ENCODE data around the gene AGRN. TPM values are rescaled to one million over a fixed set of nuclear protein-coding genes. Genes with fewer than 3 reads are reported as not detected.

Gene AGRN
- total and polyA plus RNA-seq, 4 donors, result 1.8 to 22.4 (median 16.9) TPM

GRCh38 chr1:1047963-1048362 lies 28.0 kb downstream of the AGRN start:
- Histone ChIP-seq H3K27ac (ENCODE audit: low read depth in 1 of 2, low read length in 2 of 2) (no peak overlapping the region), H3K4me3 (ENCODE audit: low read depth in 1 of 3, low read length in 3 of 3) (no peak overlapping the region), H3K36me3 (ENCODE audit: control insufficient read depth in 4 of 4, insufficient read depth in 3 of 4, low read depth in 1 of 4, low read length in 3 of 4) (peaks cover 0 to 33% (median 8%) of the 10 kb centered on the region in 4 donors), H3K27me3 (ENCODE audit: control insufficient read depth in 4 of 4, insufficient read depth in 4 of 4, low read length in 3 of 4) (no peaks in the 10 kb centered on the region), H3K9me3 (ENCODE audit: control insufficient read depth in 4 of 4, low read length in 3 of 4) (no peaks in the 10 kb centered on the region), H3K4me1 (ENCODE audit: control insufficient read depth in 4 of 4, insufficient read depth in 4 of 4, low read length in 3 of 4) (no peaks in the 10 kb centered on the region), H3K9ac (ENCODE audit: low read depth in 1 of 2, low read length in 2 of 2) (no peak overlapping the region)
- DNase-seq (ENCODE audit: low spot score), result no peak
- no peak for TF ChIP-seq NR2F2 (IDR thresholded peaks at IDR 0.05)
- TF ChIP-seq HNF4A (conservative IDR thresholded peaks at IDR 0.05), result no peak
- no peak for TF ChIP-seq GABPA (IDR thresholded peaks at IDR 0.05 in 1 of 2, conservative IDR thresholded peaks at IDR 0.05 in 1 of 2)
- TF ChIP-seq, protein P1, sequence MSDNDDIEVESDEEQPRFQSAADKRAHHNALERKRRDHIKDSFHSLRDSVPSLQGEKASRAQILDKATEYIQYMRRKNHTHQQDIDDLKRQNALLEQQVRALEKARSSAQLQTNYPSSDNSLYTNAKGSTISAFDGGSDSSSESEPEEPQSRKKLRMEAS (IDR thresholded peaks at IDR 0.05), result no peak
- no peak for TF ChIP-seq YY1 (IDR thresholded peaks at IDR 0.05)
- TF ChIP-seq, protein P2, sequence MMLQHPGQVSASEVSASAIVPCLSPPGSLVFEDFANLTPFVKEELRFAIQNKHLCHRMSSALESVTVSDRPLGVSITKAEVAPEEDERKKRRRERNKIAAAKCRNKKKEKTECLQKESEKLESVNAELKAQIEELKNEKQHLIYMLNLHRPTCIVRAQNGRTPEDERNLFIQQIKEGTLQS (IDR thresholded peaks at IDR 0.05), result no peak
- no peak for TF ChIP-seq JUND (IDR thresholded peaks at IDR 0.05)
- no peak for TF ChIP-seq TAF1 (conservative IDR thresholded peaks at IDR 0.05)
- no peak for TF ChIP-seq RAD21 (IDR thresholded peaks at IDR 0.05)
- WGBS, result 94% methylated on average over 25 of the region's 25 CpGs

DNA sequence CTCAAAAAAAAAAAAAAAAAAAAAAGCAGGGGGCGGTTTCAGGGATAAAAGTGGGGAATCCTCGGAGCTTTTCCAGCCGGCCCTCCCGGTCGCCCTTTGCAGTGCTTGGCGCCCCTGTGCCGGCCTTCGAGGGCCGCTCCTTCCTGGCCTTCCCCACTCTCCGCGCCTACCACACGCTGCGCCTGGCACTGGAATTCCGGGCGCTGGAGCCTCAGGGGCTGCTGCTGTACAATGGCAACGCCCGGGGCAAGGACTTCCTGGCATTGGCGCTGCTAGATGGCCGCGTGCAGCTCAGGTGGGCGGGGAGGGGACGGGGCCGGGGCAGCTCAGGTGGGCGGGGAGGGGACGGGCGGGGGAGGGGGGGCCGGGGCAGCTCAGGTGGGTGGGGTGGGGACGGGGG lies 28.8 kb downstream of the AGRN start:
- no peak overlapping the region for H3K4me3 ChIP-seq (ENCODE audit: low read depth in 1 of 3, low read length in 3 of 3)
- H3K27me3 ChIP-seq (ENCODE audit: control insufficient read depth in 4 of 4, insufficient read depth in 4 of 4, low read length in 3 of 4), result no peaks in the 10 kb centered on the region
- 90% methylated on average over 28 of the region's 28 CpGs for WGBS
- no peak for TF ChIP-seq SP1 (IDR thresholded peaks at IDR 0.05)
- no peak for TF ChIP-seq HNF4A (conservative IDR thresholded peaks at IDR 0.05)
- TF ChIP-seq HNF4G (IDR thresholded peaks at IDR 0.05), result no peak
- TF ChIP-seq, protein P3, sequence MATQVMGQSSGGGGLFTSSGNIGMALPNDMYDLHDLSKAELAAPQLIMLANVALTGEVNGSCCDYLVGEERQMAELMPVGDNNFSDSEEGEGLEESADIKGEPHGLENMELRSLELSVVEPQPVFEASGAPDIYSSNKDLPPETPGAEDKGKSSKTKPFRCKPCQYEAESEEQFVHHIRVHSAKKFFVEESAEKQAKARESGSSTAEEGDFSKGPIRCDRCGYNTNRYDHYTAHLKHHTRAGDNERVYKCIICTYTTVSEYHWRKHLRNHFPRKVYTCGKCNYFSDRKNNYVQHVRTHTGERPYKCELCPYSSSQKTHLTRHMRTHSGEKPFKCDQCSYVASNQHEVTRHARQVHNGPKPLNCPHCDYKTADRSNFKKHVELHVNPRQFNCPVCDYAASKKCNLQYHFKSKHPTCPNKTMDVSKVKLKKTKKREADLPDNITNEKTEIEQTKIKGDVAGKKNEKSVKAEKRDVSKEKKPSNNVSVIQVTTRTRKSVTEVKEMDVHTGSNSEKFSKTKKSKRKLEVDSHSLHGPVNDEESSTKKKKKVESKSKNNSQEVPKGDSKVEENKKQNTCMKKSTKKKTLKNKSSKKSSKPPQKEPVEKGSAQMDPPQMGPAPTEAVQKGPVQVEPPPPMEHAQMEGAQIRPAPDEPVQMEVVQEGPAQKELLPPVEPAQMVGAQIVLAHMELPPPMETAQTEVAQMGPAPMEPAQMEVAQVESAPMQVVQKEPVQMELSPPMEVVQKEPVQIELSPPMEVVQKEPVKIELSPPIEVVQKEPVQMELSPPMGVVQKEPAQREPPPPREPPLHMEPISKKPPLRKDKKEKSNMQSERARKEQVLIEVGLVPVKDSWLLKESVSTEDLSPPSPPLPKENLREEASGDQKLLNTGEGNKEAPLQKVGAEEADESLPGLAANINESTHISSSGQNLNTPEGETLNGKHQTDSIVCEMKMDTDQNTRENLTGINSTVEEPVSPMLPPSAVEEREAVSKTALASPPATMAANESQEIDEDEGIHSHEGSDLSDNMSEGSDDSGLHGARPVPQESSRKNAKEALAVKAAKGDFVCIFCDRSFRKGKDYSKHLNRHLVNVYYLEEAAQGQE (IDR thresholded peaks at IDR 0.05), result no peak
- no peak for TF ChIP-seq FOXA1 (IDR thresholded peaks at IDR 0.05)
- H3K36me3 ChIP-seq (ENCODE audit: control insufficient read depth in 4 of 4, insufficient read depth in 3 of 4, low read depth in 1 of 4, low read length in 3 of 4), result peaks cover 0 to 31% (median 9%) of the 10 kb centered on the region in 4 donors
- no peak overlapping the region for H3K27ac ChIP-seq (ENCODE audit: low read depth in 1 of 2, low read length in 2 of 2)
- H3K4me1 ChIP-seq (ENCODE audit: control insufficient read depth in 4 of 4, insufficient read depth in 4 of 4, low read length in 3 of 4), result no peaks in the 10 kb centered on the region
- H3K9me3 ChIP-seq (ENCODE audit: control insufficient read depth in 4 of 4, low read length in 3 of 4), result no peaks in the 10 kb centered on the region
- no peak overlapping the region for H3K9ac ChIP-seq (ENCODE audit: low read depth in 1 of 2, low read length in 2 of 2)
- DNase-seq (ENCODE audit: low spot score), result no peak

- Histone ChIP-seq H3K4me1 (ENCODE audit: control insufficient read depth in 4 of 4, insufficient read depth in 4 of 4, low read length in 3 of 4) (no peaks in the 10 kb centered on the region), H3K4me3 (ENCODE audit: low read depth in 1 of 3, low read length in 3 of 3) (no peak overlapping the region), H3K36me3 (ENCODE audit: control insufficient read depth in 4 of 4, insufficient read depth in 3 of 4, low read depth in 1 of 4, low read length in 3 of 4) (peaks cover 0 to 35% (median 6%) of the 10 kb centered on the region in 4 donors), H3K27ac (ENCODE audit: low read depth in 1 of 2, low read length in 2 of 2) (no peak overlapping the region), H3K9me3 (ENCODE audit: control insufficient read depth in 4 of 4, low read length in 3 of 4) (no peaks in the 10 kb centered on the region), H3K27me3 (ENCODE audit: control insufficient read depth in 4 of 4, insufficient read depth in 4 of 4, low read length in 3 of 4) (no peaks in the 10 kb centered on the region), H3K9ac (ENCODE audit: low read depth in 1 of 2, low read length in 2 of 2) (no peak overlapping the region)
- DNase-seq (ENCODE audit: low spot score), result no peak
- 93% methylated on average over 57 of the region's 57 CpGs for WGBS
- TF ChIP-seq RXRA (IDR thresholded peaks at IDR 0.05) (no peak), GABPA (IDR thresholded peaks at IDR 0.05 in 1 of 2, conservative IDR thresholded peaks at IDR 0.05 in 1 of 2) (no peak), ZBTB33 (IDR thresholded peaks at IDR 0.05) (no peak), HNF4A (conservative IDR thresholded peaks at IDR 0.05) (no peak)
- TF ChIP-seq, protein P4, sequence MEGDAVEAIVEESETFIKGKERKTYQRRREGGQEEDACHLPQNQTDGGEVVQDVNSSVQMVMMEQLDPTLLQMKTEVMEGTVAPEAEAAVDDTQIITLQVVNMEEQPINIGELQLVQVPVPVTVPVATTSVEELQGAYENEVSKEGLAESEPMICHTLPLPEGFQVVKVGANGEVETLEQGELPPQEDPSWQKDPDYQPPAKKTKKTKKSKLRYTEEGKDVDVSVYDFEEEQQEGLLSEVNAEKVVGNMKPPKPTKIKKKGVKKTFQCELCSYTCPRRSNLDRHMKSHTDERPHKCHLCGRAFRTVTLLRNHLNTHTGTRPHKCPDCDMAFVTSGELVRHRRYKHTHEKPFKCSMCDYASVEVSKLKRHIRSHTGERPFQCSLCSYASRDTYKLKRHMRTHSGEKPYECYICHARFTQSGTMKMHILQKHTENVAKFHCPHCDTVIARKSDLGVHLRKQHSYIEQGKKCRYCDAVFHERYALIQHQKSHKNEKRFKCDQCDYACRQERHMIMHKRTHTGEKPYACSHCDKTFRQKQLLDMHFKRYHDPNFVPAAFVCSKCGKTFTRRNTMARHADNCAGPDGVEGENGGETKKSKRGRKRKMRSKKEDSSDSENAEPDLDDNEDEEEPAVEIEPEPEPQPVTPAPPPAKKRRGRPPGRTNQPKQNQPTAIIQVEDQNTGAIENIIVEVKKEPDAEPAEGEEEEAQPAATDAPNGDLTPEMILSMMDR (IDR thresholded peaks at IDR 0.05; ENCODE audit: low read depth, low read length, missing input control), result no peak
Measured at GRCh38 chr1:1049318-1050165, 29.6 kb downstream of the AGRN start.
